C4-2B (cell line): ENCODE results near the gene OR2A12.

Experiments used
- H3K27ac ChIP-seq: fragments of 450-650 bp; 2 replicates; pipeline ENCODE4 v1.5.1; 2017
- CTCF ChIP-seq: fragments of 450-650 bp; conservative IDR thresholded peaks from 2 replicates; pipeline ENCODE4 v1.5.1; 2017; ENCODE audit warnings: mild to moderate bottlenecking
- ZFX ChIP-seq: fragments of 450-650 bp; IDR thresholded peaks from 2 replicates; pipeline ENCODE4 v1.6.1; 2017

The OR2A12 gene

DNA sequence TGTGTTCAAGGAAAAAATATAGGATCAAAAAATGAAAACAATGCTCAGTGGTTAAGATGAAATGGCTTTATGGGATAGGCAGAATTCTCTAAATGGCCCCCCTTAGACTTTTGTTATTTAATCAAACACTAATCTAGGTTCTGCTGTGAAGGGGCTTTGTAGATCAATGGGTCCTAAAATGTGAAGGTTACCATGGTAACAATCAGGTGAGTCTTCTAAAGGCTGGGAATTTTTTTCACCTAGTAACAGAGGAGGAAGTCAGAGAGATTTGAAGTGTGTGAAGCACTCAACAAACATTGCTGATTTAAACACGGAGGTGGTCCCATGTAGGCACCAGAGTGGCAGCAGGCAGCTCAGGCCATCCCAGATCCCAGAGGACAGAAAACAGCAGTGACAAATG, 48.0 kb downstream of the OR2A12 start:
- no peak overlapping the region for H3K27ac ChIP-seq
- TF ChIP-seq CTCF (no peak), ZFX (no peak)

GRCh38 chr7:144137501-144137900, 51.4 kb downstream of the OR2A12 start:
- H3K27ac ChIP-seq = no peak overlapping the region
- TF ChIP-seq ZFX (no peak), CTCF (no peak)

- no peak for TF ChIP-seq ZFX
- TF ChIP-seq CTCF = no peak
- no peak overlapping the region for H3K27ac ChIP-seq
Measured at GRCh38 chr7:144142187-144142586, 56.1 kb downstream of the OR2A12 start.

DNA sequence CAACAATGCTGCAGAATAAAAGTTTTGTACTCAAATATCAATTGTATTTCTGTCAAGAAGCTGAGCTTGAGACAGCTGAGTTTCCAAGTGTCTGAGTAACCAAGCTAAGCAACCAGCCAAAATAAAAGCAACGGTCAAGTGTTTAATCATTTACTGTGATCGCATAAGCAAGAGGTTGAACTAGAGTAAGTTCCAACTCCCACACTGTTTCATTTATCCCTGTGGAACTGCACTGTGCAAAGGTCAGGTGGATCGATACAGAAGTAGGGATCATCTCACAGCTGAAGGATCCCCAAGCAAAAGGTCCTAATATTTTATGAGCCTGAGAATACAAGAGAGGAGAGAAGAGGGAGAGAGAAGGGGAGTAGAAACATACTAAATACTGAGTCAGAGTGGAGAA, 58.3 kb downstream of the OR2A12 start:
- TF ChIP-seq CTCF (no peak), ZFX (no peak)
- H3K27ac ChIP-seq = no peak overlapping the region

DNA sequence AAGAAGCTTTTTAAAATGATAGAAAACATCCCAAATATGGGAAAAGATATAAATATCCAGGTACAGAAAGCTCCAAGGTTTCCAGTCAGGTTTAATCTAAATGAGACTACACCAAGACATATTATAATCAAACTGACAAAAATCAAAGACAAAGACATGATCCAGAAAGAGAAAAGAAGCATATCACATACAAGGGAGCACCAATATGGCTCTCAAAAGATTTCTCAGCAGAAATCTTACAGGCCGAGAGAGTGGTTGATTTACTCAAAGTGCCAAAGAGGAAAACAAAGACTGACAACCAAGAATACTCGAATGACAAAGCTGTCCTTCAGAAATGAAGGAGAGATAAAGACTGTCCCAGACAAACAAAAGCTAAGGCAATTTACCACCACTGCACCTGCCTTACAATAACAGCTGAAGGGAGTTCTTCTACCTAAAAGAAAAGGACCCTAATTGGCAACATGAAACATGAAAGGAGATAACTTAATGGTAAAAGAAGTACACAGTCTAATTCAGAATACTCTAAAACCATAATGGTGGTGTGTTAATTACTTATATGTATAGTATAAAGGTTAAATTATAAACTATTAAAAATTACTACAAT, 62.2 kb downstream of the OR2A12 start:
- TF ChIP-seq CTCF (no peak), ZFX (no peak)
- no peak overlapping the region for H3K27ac ChIP-seq
